NCI-H2107 treated with DMSO at 0.1 percent for 48 hours (cell line): ENCODE results near the gene KIF18A.

Experiments
- DNase-seq: peaks from one replicate; lab custom pipeline; 2025; ENCODE audit not compliant: unreplicated experiment; lab: John Stamatoyannopoulos, UW

Gene KIF18A

GRCh38 chr11:27971171-27971570 is 136.8 kb downstream of the KIF18A start:
- DNase-seq: no peak
